ENCODE measurements around the gene FANCI. TPM values are rescaled to one million over a fixed set of nuclear protein-coding genes. Genes with fewer than 3 reads are reported as not detected.

Gene FANCI
- total and polyA plus RNA-seq, 7 experiments from 2014 or later = 4.4 to 132 (median 9.6) TPM

GRCh38 chr15:89364741-89365450 is 121.1 kb downstream of the FANCI start:
- no peak overlapping the region for H3K27ac ChIP-seq (ENCODE audit: low read depth, low read length)
- CTCF ChIA-PET = interaction anchor here (0.6 kb wide), 1 partner anchor 235 kb away, joined by 4 read pairs; no protein-coding TSS in a partner anchor
- intact Hi-C loops (cut with micrococcal nuclease) = no loop called here
- Mint-ChIP-seq H3K9me3 (peaks cover 0 to 5% (median 0%) of the 10 kb centered on the region in 11 donors), H3K4me3 (no peak overlapping the region), H3K27ac (no peak overlapping the region), H3K4me1 (peaks cover 6 to 35% (median 27%) of the 10 kb centered on the region in 7 donors), H3K27me3 (peaks cover 66 to 87% (median 76%) of the 10 kb centered on the region in 5 donors), H3K36me3 (peaks cover 0 to 6% (median 0%) of the 10 kb centered on the region in 5 donors)
- no peak overlapping the region for H3K4me3 ChIP-seq (ENCODE audit: low read length)
- DNase-seq (no peak), ATAC-seq (no peak)
- POLR2A ChIA-PET = no interaction called here
- H3K36me3 ChIP-seq (ENCODE audit: control insufficient read depth in 2 of 3, insufficient read depth in 3 of 3, low read length in 3 of 3) = no peaks in the 10 kb centered on the region
- H3K4me1 ChIP-seq (ENCODE audit: control insufficient read depth in 2 of 2, insufficient read depth in 2 of 2, low read length in 2 of 2) = peaks cover 0 to 5% of the 10 kb centered on the region in 2 donors
- no peaks in the 10 kb centered on the region for H3K9me3 ChIP-seq (ENCODE audit: control insufficient read depth in 2 of 3, low read length in 3 of 3)
- peaks cover 5 to 25% of the 10 kb centered on the region in 2 donors for H3K27me3 ChIP-seq (ENCODE audit: control insufficient read depth in 2 of 2, insufficient read depth in 2 of 2, low read length in 2 of 2)

GRCh38 chr15:89365462-89366065 is 121.8 kb downstream of the FANCI start:
- H3K4me3 ChIP-seq (ENCODE audit: low read length) = no peak overlapping the region
- DNase-seq = no peak
- no peaks in the 10 kb centered on the region for H3K36me3 ChIP-seq (ENCODE audit: control insufficient read depth in 2 of 3, insufficient read depth in 3 of 3, low read length in 3 of 3)
- POLR2A ChIA-PET = no interaction called here
- ATAC-seq = no peak
- Mint-ChIP-seq H3K36me3 (peaks cover 0 to 6% (median 0%) of the 10 kb centered on the region in 5 donors), H3K9me3 (peaks cover 0 to 5% (median 0%) of the 10 kb centered on the region in 11 donors), H3K27me3 (peaks cover 65 to 88% (median 75%) of the 10 kb centered on the region in 5 donors), H3K4me3 (peak overlapping the region in 1 of 10 donors; percentile 17), H3K27ac (no peak overlapping the region), H3K4me1 (peaks cover 6 to 36% (median 26%) of the 10 kb centered on the region in 7 donors)
- peaks cover 5 to 22% of the 10 kb centered on the region in 2 donors for H3K27me3 ChIP-seq (ENCODE audit: control insufficient read depth in 2 of 2, insufficient read depth in 2 of 2, low read length in 2 of 2)
- no peaks in the 10 kb centered on the region for H3K9me3 ChIP-seq (ENCODE audit: control insufficient read depth in 2 of 3, low read length in 3 of 3)
- H3K4me1 ChIP-seq (ENCODE audit: control insufficient read depth in 2 of 2, insufficient read depth in 2 of 2, low read length in 2 of 2) = peaks cover 0 to 5% of the 10 kb centered on the region in 2 donors
- intact Hi-C loops (cut with micrococcal nuclease) = no loop called here
- H3K27ac ChIP-seq (ENCODE audit: low read depth, low read length) = no peak overlapping the region
- CTCF ChIA-PET = interaction anchor here (0.6 kb wide), 1 partner anchor 236 kb away, joined by 4 read pairs; no protein-coding TSS in a partner anchor

Small RNA genes within 50 kb of the gene (microRNA-seq; reads per million reads assigned to microRNA genes)
- gene MIR6766 (ENCODE audit: borderline microRNAs expressed) = not detected

Other genes with a start within 250 kb of the FANCI start
- gene ABHD2, start 155.5 kb upstream of the FANCI start, total RNA-seq = 10 to 100 TPM; 43.6 to 85.0 (median 67.7) TPM
- 10 to 100 TPM; 19.4 to 21.9 TPM for gene ABHD2, start 155.5 kb upstream of the FANCI start, polyA plus RNA-seq
- not detected for gene RLBP1, start 22.4 kb upstream of the FANCI start, total RNA-seq
- gene RLBP1, start 22.4 kb upstream of the FANCI start, polyA plus RNA-seq = not detected
- 100 to 1,000 TPM; 121 to 136 (median 129) TPM for gene POLG, start 90.8 kb downstream of the FANCI start, total RNA-seq
- 10 to 100 TPM; 24.0 to 61.3 TPM for gene POLG, start 90.8 kb downstream of the FANCI start, polyA plus RNA-seq

Measured in naive thymus-derived CD4-positive, alpha-beta T cell (primary cell).